PC-3 (cell line): ENCODE data around the gene BMP5.

Experiments used
- EZH2 ChIP-seq: fragments of 300-600 bp; sonication (generic); IDR thresholded peaks from one replicate; pipeline ENCODE4 v1.6.1; 2017; ENCODE audit warnings: antibody characterized with exemption, mild to moderate bottlenecking, low read length; ENCODE audit not compliant: unreplicated experiment
- TF ChIP-seq, protein P1 (sequence below): fragments of 300-600 bp; sonication (generic); conservative IDR thresholded peaks from 2 replicates; pipeline ENCODE4 v1.5.1; 2017; ENCODE audit warnings: antibody characterized with exemption, low read depth, mild to moderate bottlenecking, low read length

GRCh38 chr6:55839080-55839479 lies 36.3 kb downstream of the BMP5 start:
- TF ChIP-seq, protein P1, sequence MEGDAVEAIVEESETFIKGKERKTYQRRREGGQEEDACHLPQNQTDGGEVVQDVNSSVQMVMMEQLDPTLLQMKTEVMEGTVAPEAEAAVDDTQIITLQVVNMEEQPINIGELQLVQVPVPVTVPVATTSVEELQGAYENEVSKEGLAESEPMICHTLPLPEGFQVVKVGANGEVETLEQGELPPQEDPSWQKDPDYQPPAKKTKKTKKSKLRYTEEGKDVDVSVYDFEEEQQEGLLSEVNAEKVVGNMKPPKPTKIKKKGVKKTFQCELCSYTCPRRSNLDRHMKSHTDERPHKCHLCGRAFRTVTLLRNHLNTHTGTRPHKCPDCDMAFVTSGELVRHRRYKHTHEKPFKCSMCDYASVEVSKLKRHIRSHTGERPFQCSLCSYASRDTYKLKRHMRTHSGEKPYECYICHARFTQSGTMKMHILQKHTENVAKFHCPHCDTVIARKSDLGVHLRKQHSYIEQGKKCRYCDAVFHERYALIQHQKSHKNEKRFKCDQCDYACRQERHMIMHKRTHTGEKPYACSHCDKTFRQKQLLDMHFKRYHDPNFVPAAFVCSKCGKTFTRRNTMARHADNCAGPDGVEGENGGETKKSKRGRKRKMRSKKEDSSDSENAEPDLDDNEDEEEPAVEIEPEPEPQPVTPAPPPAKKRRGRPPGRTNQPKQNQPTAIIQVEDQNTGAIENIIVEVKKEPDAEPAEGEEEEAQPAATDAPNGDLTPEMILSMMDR: no peak
- TF ChIP-seq EZH2: no peak
